Activated CD4-positive, alpha-beta T cell treated with anti-CD3 and anti-CD28 coated beads, Interleukin-2, amount 50 U/mL, for 48 hours (primary cell): Measurements from ENCODE around the gene AGXT.

Source experiments
- DNase-seq, 2 experiments: peaks; one replicate each; pipeline ENCODE4 v3.0.0-alpha.2; 2020

Gene AGXT

DNA sequence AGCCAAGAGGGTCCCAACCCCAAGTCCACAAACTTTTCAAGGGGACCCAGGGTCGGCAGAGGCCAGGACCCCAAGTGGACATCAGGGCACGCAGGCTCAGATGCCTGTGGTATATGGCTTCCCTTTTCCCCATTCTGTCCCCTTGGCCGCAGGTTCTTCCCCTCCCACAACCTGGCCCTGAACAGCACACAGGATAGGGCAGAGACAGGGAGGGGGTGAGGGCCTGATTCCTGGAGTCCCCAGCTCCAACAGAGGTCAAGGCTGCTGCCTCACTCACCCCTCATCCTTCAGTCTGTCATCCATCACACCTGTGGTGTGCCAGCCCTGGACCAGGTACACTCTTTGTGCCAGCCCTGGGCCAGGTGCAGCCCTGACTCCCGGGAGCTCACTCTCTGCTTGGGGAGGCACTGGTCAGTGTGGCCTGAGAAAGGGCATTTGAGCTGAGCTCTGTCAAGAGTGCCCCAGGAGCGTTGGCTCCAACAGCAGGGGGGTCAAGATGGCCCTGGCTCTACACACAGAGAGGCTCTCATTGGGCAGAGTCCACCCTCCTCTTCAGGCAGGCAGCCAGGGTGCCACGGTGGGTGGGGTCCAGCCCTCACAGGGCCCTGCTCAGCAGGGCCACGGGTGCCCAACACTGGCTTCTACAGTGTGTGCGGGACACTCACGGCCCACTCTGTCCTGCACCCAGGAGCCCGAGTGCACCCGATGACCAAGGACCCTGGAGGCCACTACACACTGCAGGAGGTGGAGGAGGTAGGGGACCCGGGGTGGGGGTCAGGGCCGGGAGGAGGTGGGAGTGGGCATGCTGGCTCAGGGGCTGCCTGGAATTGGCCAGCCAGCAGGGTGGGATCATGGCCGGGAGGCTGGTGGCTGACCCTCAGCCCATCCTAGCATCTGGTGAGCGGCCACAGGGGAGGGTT lies 1.6 kb downstream of the AGXT start:
- no peak for DNase-seq

DNA sequence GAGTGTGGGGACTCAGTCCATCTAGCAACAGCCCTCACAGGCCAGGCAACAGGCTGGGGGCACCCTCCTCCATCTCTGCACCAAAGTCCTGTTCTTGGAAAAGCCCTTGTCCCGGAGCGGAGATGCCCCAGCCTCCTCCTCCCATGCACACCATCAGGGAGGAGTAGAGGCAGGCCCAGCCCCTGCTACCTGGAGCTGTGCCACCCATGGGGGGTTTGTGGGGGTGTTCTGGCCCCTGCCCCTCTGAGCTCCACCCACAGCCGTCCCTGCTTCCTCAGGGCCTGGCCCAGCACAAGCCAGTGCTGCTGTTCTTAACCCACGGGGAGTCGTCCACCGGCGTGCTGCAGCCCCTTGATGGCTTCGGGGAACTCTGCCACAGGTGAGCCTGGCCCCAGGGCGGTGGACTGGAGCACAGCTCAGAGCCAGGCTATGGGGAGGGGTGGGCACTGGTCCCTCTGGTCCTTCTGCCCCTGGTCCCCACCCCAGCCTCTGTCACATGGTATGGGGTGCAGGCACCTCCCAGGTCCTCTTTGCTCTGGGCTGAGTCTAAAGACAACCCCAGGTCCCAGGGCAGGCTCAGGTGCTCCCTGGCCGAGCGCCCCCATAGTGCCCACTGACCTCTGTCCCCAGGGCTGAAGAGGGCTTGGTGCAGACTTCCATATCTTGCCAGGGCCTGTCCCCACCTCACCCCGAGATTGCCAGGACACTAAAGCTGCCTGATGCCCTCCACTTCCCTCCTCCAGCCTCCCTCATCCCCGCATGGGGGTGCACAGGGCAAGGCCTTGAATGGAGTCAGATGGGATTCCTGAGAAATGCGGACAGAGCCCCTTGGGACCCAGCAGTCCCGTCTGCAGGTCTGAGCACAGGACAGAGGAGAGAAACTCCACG lies 2.7 kb downstream of the AGXT start:
- no peak for DNase-seq

DNA sequence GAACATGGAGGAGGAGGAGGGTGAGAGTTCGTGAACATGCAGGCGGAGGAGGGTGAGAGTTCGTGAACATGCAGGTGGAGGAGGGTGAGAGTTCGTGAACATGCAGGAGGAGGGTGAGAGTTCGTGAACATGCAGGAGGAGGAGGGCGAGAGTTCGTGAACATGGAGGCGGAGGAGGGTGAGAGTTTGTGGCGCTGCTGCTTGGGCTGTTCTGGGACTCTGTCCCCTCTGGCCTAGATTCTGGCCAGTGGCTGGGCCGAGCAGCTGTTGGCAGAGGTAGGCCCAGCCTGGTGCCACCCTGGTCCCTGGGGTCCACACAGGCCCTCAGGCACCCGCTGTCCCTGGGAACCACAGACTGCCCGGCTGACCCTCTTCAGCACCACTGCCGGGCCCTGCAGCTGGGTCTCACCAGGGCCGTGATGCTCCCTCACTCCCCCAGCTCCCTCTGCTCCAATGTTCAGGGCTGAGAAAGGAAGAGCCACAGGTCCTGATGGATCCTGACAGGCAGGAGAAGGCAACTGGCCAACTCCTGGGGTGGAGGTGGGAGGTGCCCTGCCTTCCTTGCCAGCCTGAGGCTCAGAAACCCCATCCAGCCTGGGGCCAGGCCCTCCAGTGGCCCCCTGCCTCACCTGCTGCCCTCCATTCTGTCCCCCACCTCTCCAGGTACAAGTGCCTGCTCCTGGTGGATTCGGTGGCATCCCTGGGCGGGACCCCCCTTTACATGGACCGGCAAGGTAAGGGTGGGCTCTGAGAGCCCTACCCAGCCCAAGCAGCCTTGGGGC lies 3.9 kb downstream of the AGXT start:
- DNase-seq = no peak

DNA sequence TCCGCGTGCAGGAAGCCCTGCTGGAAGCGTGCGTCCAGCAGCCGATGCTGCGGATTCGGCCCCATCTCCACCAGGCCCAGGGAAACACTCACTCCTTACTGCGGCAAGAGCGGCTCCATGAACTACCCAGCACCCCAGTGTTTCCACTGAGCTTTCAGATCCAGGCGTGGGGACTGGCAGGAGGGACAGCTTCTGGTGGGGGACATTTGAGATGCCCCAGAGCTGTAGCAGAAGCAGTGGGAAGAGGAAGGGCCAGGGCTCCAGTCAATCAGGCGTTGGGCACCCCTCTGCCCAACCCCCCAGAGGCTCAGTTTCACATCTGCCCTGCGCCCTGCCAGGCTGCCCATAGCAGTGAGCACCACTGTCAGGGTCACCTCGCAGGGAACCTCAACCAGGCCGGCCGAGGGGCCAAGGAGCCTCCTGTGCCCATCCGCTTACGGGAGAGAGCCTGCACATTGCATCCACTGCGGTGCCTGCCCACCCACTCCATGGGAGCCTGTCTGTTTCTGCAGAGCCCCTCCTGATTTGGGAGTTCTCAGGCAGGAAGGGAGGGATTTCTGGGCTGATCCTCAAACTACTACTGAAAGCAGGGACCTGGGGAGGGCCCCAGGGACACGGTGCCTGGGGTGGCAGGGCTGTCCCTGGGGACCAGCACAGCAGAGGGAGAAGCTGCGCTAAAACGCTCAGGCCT lies 4.6 kb downstream of the AGXT start:
- no peak for DNase-seq

DNA sequence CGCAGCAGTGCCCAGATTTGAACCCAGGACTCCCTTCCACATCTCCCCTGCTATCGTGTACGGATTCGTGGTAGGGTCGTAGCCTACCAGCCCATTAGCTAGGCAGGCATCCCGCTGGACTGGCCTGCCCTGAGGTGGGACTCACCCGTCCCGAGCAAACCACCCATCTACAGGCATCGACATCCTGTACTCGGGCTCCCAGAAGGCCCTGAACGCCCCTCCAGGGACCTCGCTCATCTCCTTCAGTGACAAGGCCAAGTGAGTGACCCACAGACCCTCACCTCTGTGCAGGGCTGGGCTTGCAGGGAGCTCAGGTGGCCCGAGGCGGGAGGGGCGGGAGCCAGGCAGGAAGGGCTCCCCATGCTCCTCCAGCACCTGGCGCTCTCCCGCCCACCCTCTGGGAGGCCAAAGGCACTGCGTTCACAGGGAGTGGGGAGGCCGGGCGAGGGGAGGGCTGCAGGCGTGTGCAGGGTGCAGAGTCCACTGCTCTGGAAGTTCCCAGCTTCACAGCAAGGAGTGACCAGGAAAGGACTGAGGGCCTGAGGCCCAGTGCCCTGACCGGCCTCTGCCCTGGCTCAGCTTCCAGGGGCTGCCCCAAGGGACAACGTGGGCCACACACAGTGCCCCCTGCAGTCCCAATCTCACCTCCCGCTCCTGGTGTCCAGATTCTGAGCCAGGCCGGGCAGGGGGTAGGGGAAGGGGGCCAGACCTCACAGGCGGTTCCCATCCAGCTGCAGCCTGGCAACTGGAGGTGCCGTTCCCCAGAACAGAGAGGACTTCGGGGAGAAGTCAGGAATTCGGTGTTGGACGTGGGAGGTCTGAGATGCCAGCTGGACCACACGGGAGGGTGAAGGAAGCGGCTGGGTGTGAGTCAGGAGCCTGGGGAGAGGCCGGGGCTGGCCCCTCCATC lies 5.4 kb downstream of the AGXT start:
- no peak for DNase-seq

DNA sequence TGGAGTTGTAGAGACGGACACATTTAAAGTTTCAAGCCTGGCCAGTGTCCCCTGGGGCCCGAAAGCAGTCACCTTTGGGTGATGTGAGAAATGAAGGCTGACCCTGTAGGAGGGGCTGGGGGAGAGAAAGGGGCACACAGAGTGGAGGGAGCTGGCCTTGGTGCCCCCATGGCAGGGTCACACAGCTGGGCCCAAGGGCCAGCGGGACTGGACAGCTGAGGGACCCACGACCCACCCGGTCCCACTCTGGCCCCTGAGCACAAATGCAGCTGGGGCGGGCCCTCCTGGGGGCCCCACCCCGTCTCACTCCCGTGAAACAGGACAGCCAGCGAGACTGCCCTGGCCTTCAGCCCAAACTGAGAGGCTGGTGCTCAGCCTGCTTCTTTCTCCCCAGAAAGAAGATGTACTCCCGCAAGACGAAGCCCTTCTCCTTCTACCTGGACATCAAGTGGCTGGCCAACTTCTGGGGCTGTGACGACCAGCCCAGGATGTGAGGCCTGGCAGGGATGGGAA lies 6.1 kb downstream of the AGXT start:
- no peak for DNase-seq

DNA sequence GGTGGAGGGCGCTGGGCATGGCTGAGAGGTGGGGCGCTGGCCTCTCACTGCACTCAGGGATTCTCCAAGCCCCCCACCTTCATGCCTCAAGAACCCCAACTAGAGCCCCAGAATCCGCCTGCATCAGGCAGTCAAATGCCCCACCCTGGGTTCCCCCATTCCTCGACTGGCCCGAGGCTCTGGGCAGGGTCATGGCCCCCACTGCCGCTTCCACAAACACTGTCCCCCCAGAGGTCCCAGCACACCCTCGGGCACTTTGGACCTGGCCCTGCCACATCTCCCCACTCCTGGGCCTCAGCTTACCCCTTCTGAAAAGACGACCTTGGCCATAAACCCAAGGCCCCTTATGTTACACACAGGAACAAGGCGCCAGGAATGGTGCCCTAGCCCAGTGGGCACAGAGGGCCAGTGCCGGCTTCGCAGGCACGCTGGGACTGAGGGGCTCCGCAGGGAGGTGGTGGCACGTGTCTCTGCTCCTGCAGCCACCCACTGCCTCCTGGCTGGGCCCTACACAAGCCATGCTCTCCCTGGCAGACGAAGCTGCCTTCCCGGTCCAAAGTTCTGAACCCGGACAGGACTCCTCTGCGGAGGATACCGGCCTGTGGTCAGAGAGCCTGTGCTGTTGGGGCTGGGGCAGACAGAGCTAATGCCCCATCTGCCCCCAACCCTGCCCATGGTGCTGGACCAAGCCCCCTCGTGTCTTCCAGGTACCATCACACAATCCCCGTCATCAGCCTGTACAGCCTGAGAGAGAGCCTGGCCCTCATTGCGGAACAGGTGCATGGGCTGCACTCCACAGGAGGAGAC lies 6.8 kb downstream of the AGXT start:
- no peak for DNase-seq

DNA sequence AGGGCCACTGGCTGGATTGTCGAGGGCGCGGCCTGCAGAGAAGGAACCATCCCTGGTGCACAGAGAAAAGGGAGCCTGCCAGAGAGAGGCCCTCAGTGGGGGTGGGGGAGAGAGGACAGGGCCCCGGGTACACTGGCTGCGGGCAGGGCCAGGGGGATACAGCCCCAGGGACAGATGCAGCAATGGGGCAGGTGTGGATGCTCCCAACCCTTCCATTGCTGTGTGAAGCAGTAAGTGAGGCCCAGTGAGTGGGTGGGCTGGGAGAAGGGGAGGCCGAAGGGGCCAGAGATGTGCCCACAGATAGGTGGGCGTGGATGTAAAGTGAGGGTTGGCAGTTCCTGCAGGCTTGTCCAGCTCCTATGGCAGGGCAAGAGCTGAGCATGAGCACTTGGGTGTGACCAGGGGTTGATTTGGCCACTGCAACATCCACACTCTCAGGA lies 7.4 kb downstream of the AGXT start:
- DNase-seq = no peak

DNA sequence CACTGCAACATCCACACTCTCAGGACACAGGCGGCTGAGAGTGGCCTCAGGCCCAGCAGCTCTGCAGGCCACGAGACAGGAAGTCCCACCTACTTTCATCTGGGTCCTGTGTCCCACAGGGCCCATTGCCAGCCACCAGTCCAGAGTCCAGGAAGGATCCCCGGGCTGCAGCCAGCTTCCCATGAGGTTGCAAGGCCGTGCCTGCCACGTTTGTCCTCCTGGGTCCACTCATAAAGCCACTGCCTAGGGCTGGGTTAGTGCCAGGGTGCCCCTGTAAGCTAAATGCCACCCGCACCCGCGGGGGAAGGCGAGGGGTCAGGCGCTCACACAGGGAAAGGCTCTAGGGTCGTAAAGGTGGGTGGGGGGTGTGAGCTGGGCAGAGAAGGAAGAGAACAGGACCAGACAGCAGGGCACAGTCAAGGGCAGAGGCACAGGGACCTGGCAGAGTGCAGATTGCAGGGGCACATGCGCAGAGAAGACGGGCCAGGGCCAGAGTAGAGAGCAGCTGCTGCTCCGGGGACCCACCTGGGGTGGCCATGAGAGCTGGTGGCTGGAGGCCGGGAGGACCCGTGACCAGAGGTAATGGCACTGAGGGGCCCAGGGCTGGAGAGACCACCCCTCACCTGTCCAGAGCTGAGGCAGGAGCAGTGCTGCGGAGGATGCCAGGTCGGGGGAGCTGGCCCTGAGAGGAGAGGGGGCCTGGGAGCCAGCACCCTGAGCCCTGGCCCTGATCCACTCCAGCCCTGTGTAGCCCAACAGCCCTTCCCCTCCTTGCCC lies 8.0 kb downstream of the AGXT start:
- DNase-seq = no peak

DNA sequence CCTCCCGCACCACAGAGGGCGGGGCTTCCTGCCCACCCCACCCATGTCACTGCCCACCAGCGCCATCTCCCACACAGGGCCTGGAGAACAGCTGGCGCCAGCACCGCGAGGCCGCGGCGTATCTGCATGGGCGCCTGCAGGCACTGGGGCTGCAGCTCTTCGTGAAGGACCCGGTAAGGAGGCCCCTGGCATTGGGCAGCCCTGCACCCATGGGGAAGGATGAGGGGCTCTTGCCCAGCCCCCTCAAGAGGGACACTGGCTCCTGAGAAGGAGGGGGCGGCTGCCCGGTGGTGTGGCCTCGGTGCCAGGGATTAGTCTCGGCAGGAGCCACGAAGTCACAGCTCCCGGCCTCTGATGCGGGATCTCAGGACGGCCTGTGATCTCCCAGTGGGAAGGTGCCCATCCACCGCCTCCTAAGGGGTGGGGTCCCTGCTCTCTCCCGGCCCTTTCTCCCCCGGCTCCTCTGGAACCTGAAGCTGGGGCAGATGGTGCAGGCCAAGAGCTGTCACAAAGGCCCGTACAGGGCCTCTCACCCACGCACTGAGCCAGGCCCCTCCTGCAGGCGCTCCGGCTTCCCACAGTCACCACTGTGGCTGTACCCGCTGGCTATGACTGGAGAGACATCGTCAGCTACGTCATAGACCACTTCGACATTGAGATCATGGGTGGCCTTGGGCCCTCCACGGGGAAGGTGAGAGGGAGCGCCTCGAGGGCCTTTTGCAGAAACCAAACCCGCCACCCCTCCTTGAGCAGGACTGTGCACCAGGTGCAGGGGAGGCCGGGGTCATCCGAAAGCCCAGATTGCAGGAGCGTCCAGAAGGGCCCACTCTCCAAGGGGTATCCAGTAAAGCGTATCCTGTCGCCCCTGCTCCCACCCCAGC lies 9.1 kb downstream of the AGXT start:
- DNase-seq = no peak

DNA sequence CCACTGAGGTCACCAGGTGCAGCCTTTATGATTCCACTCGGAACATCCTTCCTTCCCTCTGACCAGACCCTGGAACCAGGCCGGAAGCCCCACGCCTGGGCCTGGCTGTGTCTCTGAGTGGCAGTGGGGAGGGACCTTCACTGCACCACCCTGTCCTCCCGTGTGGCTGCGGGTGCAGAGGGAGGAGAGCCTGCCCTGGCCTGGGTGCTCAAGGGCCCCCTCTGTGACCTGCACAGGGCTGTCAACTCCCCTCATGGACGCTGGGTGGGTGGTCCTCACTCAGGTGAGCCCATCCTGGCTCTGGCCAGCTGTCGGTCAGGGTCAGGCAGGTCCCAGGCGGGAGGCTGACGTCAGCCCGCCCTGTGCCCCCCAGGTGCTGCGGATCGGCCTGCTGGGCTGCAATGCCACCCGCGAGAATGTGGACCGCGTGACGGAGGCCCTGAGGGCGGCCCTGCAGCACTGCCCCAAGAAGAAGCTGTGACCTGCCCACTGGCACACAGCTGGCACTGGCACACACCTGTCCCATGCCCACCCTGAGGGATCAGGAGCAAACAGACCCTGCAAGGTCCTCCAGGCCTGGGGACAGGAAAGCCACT lies 9.8 kb downstream of the AGXT start:
- DNase-seq = no peak

DNA sequence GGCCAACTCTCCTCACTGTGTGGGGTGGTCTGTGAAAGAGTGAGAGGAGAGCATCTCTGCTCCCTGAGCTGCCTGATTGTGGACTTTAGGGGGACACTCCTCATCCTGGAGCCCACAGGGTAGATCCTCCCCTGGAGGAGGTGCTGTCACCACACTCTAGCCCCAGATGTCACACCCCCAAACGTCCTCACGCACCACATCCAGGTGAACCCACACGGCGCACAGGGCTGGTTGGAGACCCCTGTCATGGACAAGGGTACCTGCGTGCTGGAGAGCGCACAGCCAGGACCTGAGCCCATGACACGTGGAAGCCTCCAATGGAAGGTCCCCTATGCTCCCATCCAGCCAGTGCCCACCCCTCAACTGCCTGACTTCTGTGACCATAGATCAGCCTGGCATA lies 10.5 kb downstream of the AGXT start:
- no peak for DNase-seq

DNA sequence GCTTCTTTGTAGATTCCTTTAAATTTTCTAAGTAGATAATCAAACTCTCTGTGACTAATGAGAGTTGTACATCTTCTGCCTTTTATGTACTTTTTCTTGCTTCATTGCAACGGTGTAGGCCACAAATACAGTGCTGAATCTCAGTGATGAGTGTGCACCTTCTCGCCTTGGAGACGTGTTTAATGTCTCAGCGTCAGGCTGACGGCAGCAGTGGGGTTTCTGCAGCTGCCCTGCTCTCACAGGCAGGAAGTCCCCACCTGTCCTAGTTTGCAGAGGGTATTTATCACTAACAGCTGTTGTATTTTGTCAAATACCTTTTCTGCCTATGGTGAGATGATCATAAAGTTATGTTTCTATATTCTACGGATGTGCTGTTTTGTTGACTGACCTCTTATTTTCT lies 13.3 kb downstream of the AGXT start:
- DNase-seq = no peak

DNA sequence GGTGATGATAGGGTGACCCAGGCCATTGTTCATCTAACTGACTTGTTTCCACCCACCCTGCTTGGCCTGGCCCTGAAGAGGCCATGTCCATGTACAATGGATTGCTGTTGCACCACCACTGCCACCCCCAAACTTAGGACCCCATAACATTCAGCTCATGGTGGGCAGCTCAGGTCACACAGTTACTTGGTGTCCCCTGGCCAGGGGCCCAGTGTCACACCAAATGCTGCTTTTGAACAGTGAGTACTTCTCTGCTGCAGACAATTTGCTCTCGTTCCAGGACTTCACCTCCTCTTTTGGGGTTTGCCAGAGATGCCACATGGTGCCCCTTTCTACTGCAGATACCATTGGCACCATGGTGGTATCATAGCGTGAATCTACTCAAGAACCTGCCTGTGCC lies 15.6 kb downstream of the AGXT start:
- DNase-seq = no peak

DNA sequence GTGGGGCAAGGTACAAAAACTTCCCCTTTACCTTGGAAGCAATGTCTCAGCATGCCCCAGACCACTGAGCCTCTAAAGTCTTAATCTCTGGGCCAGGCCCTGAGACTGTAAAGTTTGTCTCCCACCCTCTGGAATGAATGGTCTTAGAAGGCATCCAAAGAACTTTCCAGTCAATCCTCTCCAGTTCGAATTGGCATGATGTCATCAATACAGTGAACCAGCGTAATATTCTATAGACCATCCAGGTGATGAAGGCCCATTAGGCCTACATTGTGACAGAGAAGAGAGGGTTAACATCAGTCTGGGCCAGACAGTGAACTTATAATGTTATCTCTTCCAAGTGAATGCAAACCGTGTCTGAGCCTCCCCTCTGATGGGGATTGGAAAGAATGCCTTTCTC lies 16.1 kb downstream of the AGXT start:
- DNase-seq = no peak

DNA sequence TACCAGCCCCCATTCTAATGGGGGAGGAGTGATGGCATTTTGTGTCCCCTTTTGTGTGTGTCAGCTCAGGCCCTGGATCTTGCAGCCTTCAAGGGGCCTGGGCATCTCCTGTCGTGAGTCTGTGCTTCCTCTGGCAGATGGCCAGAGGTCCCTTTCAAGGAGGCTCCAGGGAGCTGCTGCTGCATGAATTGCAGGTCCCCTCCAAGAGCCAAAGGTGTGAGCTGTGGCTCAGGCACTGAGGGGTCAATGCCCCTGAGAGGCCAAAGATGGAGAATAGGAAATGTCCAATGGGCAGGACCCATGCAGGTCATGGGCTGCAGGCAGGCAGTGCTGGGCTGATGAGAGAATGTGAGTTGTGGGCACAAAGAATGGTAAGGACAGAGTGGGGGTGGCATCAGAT lies 16.9 kb downstream of the AGXT start:
- DNase-seq = no peak

DNA sequence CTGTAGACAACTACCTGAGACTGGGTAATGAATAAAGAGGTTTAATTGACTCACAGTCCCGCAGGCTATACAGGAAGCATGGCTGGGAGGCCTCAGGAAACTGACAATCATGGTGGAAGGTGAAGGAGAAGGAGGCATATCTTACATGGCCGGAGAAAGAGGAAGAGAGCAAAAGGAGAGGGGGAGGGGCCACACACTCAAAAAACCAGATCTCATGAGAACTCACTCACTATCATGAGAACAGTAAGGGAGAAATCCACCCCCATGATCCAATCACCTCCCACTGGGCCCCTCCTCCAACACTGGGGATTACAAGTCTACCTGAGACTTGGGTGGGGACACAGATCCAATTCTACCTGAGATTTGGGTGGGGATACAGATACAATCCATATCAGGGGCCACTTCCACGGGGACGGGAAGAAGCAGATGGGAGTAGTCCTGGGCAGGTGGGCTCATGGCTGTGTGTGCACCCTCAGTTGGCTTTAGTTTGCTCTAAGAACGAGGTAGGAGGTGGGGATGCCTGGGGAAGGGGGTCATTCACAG lies 17.5 kb downstream of the AGXT start:
- no peak for DNase-seq
